ENCODE measurements around the gene BATF2. TPM values are rescaled to one million over a fixed set of nuclear protein-coding genes. Genes with fewer than 3 reads are reported as not detected.
"Not testable (repeated sequence)": the region's sequence is repeated elsewhere in the genome, so short reads cannot be mapped to it uniquely, and the experiment has no call there.

BATF2 gene
- total RNA-seq, 1 donor = not detected

DNA sequence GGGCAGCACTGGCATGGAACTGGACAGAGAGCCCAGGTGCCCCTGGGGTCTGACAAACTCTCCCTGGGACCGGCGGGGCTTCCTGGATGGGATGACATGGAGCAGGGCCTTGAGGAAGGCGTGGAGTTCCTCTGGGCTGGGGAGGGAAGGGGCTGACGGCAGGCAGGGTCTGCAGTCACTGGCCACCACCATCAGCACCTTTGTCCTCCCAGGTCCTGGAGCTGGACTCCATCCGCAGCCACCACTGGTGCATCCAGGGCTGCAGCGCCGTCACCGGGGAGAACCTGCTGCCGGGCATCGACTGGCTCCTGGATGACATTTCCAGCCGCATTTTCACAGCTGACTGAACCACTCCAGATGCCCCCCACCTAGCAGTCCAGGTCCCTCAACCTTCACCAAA lies 24.7 kb upstream of the BATF2 start:
- Histone ChIP-seq H3K27me3 (ENCODE audit: insufficient read depth, low read length) (no peaks in the 10 kb centered on the region), H3K9me3 (ENCODE audit: low read depth, low read length) (no peaks in the 10 kb centered on the region), H3K4me1 (ENCODE audit: insufficient read depth, low read length) (peaks cover 6% of the 10 kb centered on the region), H3K4me3 (ENCODE audit: low read length) (no peak overlapping the region)

DNA sequence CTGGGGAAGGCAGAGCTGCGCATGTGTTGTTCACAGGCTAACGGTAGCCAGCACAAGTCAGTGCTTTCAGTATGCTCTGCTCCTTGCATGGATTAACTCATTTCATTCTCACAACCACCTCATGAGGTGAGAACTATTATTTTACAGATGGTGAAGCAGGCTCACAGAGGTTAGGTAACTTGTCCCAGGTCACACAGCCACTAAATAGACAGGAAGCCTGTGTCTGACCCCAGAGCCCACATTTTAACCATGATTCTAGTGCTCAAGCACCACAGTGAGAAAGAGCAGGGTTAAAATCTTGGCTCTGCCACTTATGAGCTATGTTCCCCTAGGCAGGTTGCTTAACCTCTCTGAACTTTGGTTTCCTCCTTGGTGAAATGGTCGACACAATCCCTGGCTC lies 24.2 kb upstream of the BATF2 start:
- Histone ChIP-seq H3K9me3 (ENCODE audit: low read depth, low read length) (no peaks in the 10 kb centered on the region), H3K4me1 (ENCODE audit: insufficient read depth, low read length) (peaks cover 11% of the 10 kb centered on the region), H3K27me3 (ENCODE audit: insufficient read depth, low read length) (no peaks in the 10 kb centered on the region), H3K4me3 (ENCODE audit: low read length) (no peak overlapping the region)

DNA sequence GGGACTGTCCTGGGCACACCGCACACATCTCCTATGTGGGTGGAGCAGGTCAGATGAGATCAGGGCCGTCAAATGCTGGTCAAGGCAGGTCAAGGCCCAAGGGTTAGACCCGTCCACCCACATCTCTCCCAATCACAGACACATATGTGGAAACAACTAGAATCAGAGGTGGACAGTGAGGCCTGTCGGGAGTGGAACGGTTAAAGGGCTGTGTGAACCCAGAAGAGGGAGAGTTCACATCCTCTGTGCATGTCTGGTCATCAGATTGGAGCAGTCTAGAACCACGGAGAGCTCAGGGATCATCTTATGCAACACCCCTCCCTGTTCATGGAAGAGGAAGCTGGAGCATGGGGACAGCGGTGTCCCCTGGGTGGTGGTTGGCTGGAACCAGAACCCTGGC lies 23.1 kb upstream of the BATF2 start:
- Histone ChIP-seq H3K4me1 (ENCODE audit: insufficient read depth, low read length) (peaks cover 22% of the 10 kb centered on the region), H3K9me3 (ENCODE audit: low read depth, low read length) (no peaks in the 10 kb centered on the region), H3K4me3 (ENCODE audit: low read length) (no peak overlapping the region), H3K27me3 (ENCODE audit: insufficient read depth, low read length) (no peaks in the 10 kb centered on the region)

DNA sequence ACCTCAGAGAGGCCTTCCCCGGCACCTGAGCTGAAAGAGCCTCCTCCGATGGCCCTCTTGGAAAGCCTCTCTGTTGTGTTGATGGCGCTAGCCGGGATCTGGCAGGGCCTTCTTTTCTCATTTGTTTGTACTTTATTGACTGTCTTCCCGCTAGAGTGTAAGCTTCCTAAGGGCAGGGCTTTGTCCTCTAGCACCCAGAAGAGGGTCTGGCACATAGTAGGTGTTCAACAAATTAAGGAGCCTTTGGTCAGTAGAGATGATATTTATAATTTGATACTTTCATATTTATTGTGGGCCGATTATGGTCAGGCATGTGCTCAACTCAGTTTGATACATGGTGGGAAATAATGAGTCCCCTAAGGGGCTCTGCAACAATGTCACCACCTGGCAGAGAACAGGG lies 21.2 kb upstream of the BATF2 start:
- Histone ChIP-seq H3K4me1 (ENCODE audit: insufficient read depth, low read length) (peaks cover 31% of the 10 kb centered on the region), H3K4me3 (ENCODE audit: low read length) (no peak overlapping the region), H3K9me3 (ENCODE audit: low read depth, low read length) (no peaks in the 10 kb centered on the region), H3K27me3 (ENCODE audit: insufficient read depth, low read length) (no peaks in the 10 kb centered on the region)

DNA sequence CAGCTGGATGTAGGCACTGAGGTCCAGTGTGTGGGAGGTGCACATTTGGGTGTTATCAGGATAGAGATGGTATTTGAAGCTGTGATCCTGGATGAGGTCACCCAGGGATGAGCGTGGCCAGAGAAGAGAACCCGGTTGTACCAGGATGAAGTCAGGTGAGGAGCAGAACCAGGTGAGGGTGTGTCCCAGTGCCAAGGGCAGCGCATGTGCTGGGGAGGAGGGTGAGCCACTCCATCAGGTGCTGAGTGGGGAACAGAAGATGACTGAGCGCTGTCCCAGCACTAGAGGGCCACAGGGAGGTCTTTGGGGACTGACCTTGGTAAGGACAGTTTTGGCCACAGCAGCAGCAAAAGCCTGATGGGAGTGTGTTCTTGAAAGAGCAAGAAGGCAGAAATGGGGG lies 19.9 kb upstream of the BATF2 start:
- H3K4me1 ChIP-seq (ENCODE audit: insufficient read depth, low read length) = peaks cover 32% of the 10 kb centered on the region
- H3K9me3 ChIP-seq (ENCODE audit: low read depth, low read length) = no peaks in the 10 kb centered on the region
- H3K4me3 ChIP-seq (ENCODE audit: low read length) = no peak overlapping the region
- H3K27me3 ChIP-seq (ENCODE audit: insufficient read depth, low read length) = no peaks in the 10 kb centered on the region

DNA sequence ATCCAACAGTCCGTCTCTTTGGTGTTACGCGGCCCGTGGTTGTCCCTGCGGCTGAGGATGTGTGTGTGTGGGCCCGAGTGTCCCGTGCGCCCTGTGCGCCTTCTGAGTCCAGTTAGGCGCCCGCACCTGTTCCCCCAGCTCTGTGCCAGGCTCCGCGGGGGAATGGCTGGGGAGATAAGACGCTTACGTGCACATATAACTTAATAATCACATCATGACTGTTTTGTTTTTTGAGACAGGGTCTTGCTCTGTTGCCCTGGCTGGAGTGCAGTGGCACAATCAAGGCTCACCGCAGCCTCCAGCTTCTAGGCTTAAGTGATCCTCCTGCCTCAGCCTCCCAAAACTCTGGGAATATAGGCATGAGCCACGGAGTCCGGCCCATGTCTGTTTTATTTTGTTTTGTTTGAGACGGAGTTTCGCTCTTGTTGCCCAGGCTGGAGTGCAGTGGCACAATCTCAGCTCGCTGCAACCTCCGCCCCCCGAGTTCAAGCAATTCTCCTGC lies 18.0 kb upstream of the BATF2 start:
- Histone ChIP-seq H3K4me1 (ENCODE audit: insufficient read depth, low read length) (peaks cover 28% of the 10 kb centered on the region), H3K9me3 (ENCODE audit: low read depth, low read length) (no peaks in the 10 kb centered on the region), H3K4me3 (ENCODE audit: low read length) (peak overlapping the region; percentile 64), H3K27me3 (ENCODE audit: insufficient read depth, low read length) (no peaks in the 10 kb centered on the region)

DNA sequence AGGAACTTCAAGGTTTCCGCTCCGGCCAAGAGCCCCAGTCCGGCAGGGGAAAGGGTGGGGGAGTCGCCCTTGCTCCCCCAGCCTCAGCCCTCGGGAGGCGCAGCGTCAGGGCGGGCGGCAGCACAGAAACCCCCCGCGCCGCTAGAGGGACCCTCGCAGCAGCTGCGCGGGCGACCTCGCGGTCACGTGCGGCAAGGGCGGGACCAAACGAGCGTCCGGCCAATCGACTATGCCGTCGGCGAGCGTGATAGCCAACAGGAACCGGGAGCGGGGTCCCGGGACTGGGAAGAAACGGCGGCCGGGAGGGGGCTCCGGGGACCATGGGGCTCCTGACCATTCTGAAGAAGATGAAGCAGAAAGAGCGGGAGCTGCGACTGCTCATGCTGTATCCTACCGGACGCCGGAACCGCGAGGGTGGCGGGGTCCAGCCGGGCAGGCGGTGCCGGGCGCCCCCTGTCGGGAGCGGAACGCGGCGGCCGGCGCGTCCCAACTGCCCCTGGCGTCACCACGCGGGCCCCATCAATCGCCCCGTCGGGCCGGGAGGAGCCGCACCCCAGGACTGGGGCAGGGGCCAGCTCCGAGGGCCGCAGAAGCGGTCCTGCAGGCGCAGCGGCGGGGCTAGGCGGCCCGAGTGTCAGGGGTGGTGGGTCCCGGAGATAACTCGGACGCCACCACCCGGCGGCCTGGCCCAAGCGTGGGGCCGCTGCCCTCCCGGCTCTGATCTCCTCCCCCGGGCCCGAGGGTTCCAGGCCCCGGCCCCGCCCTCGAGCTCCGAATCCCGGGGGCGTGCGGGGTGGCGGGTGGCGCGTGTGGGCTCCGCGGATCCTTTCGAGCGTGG lies 17.3 kb upstream of the BATF2 start, which contains the start of gene ARL2:
ARL2 (plus strand) TSS at position 273 of the 838 bp plus-strand sequence; CDS start at position 321, 48 bp downstream.
- H3K4me1 ChIP-seq (ENCODE audit: insufficient read depth, low read length) = peaks cover 28% of the 10 kb centered on the region
- H3K4me3 ChIP-seq (ENCODE audit: low read length) = peak within 1 kb of the TSS; percentile 64
- H3K9me3 ChIP-seq (ENCODE audit: low read depth, low read length) = no peaks in the 10 kb centered on the region
- no peaks in the 10 kb centered on the region for H3K27me3 ChIP-seq (ENCODE audit: insufficient read depth, low read length)

DNA sequence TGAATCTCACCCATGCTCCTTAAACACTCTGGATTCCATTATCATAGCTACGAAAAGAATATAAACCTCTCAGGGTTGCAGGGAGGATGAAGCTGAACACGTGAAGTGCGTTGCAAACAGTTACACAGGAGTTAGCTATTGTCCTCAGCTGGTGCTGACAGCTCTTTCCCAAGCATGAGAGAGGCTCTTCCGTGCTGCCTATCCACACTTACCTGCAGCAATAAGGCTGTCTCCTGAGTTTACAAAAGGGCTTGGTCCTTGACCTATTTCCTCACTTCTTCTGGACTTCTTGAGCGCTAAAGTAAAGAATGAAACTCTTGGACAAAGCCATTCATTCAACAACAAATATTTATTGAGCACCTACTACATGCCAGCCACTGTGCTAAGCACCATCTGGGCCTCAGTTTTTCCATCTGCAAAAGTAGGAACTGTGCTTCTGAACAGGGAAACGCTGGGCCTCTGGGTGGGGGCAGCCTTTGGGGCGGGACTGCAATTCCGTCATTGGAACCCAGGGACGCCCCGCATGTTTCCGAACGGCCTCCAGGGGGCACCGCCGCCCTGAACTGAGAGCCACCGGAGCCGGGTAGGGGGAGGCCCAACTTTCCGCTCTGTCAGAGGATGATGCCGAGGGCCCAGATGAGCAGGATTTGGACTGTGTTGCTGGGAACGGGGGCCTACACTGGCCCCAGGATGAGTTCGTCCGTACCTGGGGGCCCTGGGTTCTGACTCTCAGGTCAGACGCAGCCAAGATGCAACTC lies 16.5 kb upstream of the BATF2 start:
- Histone ChIP-seq H3K27me3 (ENCODE audit: insufficient read depth, low read length) (no peaks in the 10 kb centered on the region), H3K4me3 (ENCODE audit: low read length) (peak overlapping the region; percentile 64), H3K4me1 (ENCODE audit: insufficient read depth, low read length) (peaks cover 28% of the 10 kb centered on the region), H3K9me3 (ENCODE audit: low read depth, low read length) (no peaks in the 10 kb centered on the region)

DNA sequence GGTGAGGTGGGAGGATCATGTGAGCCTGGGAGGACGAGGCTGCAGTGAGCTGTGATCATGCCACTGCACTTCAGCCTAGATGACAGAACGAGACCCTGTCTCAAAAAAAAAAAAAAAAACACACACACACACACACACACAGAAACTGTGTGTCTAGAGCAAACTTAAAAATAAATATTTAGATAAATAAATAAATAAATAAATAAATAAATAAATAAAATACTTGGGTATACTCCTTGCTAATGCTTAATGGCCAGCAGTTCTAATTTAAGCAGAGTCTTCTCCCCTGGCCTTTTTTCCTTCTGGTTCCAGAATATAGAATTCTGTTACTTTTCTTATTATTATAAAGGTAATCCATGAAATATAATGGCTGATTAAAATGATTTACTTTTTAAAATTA lies 12.1 kb upstream of the BATF2 start:
- H3K4me1 ChIP-seq (ENCODE audit: insufficient read depth, low read length) = peaks cover 8% of the 10 kb centered on the region
- no peak overlapping the region for H3K4me3 ChIP-seq (ENCODE audit: low read length)
- H3K9me3 ChIP-seq (ENCODE audit: low read depth, low read length) = no peaks in the 10 kb centered on the region
- no peaks in the 10 kb centered on the region for H3K27me3 ChIP-seq (ENCODE audit: insufficient read depth, low read length)

DNA sequence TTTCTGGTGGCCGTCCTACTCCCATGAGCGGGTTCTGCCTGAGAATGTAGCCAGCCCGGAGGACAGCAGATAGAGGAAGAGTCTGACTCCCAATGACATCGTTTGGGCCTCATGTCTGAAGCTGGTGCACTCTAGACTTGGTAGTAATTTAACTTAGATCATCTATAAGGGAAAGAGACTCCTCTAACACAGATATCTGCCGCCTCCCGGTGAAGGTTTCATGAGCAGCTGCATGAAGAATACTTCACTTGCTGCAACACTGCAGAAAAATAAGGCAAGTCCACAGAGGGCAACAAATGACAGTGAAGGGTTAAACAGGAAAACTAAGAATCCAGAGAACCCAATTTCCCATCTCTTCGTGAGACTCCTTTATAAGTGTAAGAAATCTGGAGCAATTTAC lies 11.2 kb upstream of the BATF2 start:
- H3K4me1 ChIP-seq (ENCODE audit: insufficient read depth, low read length) = peaks cover 4% of the 10 kb centered on the region
- no peaks in the 10 kb centered on the region for H3K9me3 ChIP-seq (ENCODE audit: low read depth, low read length)
- H3K27me3 ChIP-seq (ENCODE audit: insufficient read depth, low read length) = no peaks in the 10 kb centered on the region
- H3K4me3 ChIP-seq (ENCODE audit: low read length) = no peak overlapping the region

DNA sequence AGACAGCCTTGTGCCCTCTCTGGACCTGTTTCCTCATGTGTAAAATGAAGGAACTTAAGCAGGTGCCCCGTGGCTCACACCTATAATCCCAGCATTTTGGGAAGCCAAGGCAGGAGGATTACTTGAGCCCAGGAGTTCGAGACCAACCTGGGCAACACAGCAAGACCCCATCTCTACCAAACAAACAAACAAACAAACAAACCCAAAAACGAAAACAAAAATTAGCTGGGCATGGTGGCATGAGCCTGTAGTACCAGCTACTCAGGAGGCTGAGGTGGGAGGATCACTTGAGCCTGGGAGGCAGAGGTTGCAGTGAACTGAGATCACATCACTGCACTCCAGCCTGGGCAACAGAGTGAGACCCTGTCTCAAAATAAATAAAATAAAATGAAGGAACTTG lies 7.2 kb upstream of the BATF2 start:
- H3K4me1 ChIP-seq (ENCODE audit: insufficient read depth, low read length); H3K4me3 ChIP-seq (ENCODE audit: low read length); H3K9me3 ChIP-seq (ENCODE audit: low read depth, low read length); H3K27me3 ChIP-seq (ENCODE audit: insufficient read depth, low read length): not testable (repeated sequence)

DNA sequence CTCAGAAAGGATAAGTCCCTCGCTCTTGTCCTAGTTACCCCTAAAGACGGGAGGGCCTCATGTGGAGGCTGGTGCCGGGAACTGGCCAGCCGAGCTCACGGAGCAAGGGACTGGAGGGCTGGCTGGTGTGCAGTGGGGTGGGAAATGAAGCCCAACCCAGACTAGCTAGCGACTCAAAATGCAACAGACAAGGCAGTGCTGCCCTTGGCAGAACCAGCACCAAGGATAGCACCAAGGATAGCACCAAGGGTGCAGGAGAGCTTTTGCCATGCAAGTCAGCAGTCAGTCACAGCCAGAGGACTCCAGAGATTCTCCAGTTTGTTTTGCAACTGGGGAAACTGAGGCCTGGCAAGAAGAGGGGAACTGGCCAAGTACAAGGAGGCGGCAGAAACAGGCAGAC lies 6.5 kb upstream of the BATF2 start:
- no peak overlapping the region for H3K4me3 ChIP-seq (ENCODE audit: low read length)
- H3K27me3 ChIP-seq (ENCODE audit: insufficient read depth, low read length) = no peaks in the 10 kb centered on the region
- no peaks in the 10 kb centered on the region for H3K9me3 ChIP-seq (ENCODE audit: low read depth, low read length)
- H3K4me1 ChIP-seq (ENCODE audit: insufficient read depth, low read length) = no peaks in the 10 kb centered on the region

DNA sequence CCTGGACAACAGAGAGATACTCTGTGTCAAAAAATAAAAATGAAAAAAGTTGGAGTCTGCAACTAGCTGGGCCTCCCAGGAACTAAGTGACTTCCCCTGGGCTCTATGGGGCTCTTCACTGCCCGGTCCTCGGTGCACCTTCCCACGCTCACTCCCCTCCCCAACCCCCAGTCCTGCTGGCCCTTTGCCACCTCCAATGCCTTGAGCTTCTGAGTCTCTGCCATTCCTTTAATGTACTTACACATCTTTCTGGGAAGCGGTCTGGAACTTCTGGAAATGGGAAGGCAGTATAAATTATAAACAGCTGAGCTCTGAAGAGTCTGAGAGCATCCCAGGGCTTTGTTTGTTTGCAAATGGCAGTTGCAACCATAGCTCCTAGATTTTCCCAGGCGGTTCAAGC lies 5.9 kb upstream of the BATF2 start:
- Histone ChIP-seq H3K9me3 (ENCODE audit: low read depth, low read length) (no peaks in the 10 kb centered on the region), H3K4me1 (ENCODE audit: insufficient read depth, low read length) (no peaks in the 10 kb centered on the region), H3K27me3 (ENCODE audit: insufficient read depth, low read length) (no peaks in the 10 kb centered on the region), H3K4me3 (ENCODE audit: low read length) (no peak overlapping the region)

DNA sequence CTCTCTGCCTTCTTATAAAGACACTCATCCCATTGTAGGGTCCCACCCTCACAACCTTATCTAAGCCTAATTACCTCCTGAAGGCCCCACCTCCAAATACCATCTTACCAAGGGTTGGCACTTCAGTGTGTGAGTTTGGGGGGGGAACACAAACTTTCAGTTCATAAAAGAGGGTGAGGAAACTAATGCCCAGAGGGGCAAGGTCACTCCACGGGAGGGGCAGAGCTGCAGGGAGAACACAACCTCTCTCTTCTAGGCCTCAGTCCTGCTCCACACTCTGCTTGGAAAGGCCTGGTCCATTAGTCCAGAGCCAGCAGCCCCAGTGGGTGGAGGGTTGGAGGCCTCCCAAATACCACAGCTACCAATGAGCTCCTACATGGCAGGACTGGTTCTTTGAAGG lies 2.7 kb upstream of the BATF2 start:
- Histone ChIP-seq H3K9me3 (ENCODE audit: low read depth, low read length) (no peaks in the 10 kb centered on the region), H3K27me3 (ENCODE audit: insufficient read depth, low read length) (no peaks in the 10 kb centered on the region), H3K4me1 (ENCODE audit: insufficient read depth, low read length) (peaks cover 16% of the 10 kb centered on the region), H3K4me3 (ENCODE audit: low read length) (no peak overlapping the region)

DNA sequence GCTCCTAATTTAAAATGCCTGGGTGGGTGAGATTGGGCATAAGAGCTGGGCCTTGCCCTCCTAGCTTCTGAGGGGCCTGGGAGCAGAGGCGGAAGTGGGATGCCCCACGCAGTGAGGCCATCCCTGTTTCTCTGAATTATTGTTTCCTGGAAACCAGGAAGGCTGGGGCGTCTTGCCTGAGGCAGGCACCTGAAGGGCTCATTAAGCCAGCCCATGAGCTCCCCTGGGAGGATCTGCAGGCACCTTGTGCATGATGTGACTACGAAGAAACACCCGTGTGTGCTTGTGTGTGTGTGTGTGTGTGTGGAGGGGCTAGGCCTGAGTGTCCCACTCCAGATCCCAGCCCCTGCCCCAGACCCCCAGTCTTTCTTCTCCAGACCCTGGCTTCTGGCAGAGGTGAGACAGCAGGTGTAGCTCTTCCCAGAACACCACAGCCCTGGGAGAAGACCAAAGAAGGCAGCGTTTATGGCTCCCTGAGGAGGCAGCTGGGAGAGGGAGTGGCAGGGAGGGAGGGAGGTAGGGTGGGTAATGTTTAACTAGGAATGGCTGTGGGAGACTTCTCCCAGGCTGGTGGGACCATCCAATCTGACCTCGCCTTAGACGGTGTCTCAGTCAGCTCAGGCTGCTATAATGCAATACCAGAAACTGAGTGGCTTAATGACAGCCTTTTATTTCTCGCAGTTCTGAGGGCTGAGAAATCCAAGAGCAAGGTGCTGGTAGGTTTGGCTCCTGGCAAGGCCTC lies 2.1 kb upstream of the BATF2 start:
- Histone ChIP-seq H3K4me3 (ENCODE audit: low read length) (no peak overlapping the region), H3K27me3 (ENCODE audit: insufficient read depth, low read length) (no peaks in the 10 kb centered on the region), H3K9me3 (ENCODE audit: low read depth, low read length) (no peaks in the 10 kb centered on the region), H3K4me1 (ENCODE audit: insufficient read depth, low read length) (peaks cover 16% of the 10 kb centered on the region)

All from mononuclear cell (primary cell).